BJ (cell line): ENCODE measurements around the gene SOCS1. TPM values are rescaled to one million over a fixed set of nuclear protein-coding genes. Genes with fewer than 3 reads are reported as not detected.

Source experiments
- CTCF ChIA-PET: fragments of 350-600 bp; formaldehyde crosslinking; extraction: SDS; loops from one replicate; lab custom pipeline; 2021; ENCODE audit warnings: antibody characterized with exemption, inconsistent platforms; lab: Yijun Ruan, JAX
- POLR2A ChIA-PET: fragments of 300-600 bp; sonication (Branson Sonifier 250); formaldehyde crosslinking; extraction: SDS; loops from one replicate; lab custom pipeline; 2021; ENCODE audit warnings: antibody characterized with exemption; lab: Charles Lee
- DNase-seq: peaks from one replicate; pipeline ENCODE4 v3.0.0-alpha.2; 2011; ENCODE audit warnings: low read depth
- H3K27me3 ChIP-seq: 2 replicates; pipeline ENCODE4 v1.6.0; 2011; ENCODE audit warnings: low read length; ENCODE audit not compliant: control insufficient read depth, insufficient read depth
- H3K36me3 ChIP-seq: 2 replicates; pipeline ENCODE4 v1.5.1; 2011; ENCODE audit warnings: low read length; ENCODE audit not compliant: control insufficient read depth, insufficient read depth
- H3K4me3 ChIP-seq: 2 replicates; pipeline ENCODE4 v1.5.1; 2011; ENCODE audit warnings: low read depth, mild to moderate bottlenecking, control low read depth, low read length
- CTCF ChIP-seq: IDR thresholded peaks from 2 replicates; pipeline ENCODE4 v1.5.1; 2011; ENCODE audit warnings: low read depth, mild to moderate bottlenecking, control low read depth, inconsistent platforms, low read length, moderate library complexity; ENCODE audit not compliant: insufficient read depth
- polyA plus RNA-seq: library from polyadenylated mRNA; depleted of rRNA; stranded (reverse); fragments of >200 nt; gene quantifications from 2 replicates; pipeline ENCODE4 v1.2.3, GENCODE V29; 2011

Gene SOCS1
- polyA plus RNA-seq, 1 experiment: 2.6 TPM

GRCh38 chr16:11248133-11248532 is 7.9 kb downstream of the SOCS1 start:
- Histone ChIP-seq H3K36me3 (no peaks in the 10 kb centered on the region), H3K27me3 (0 out of 2 replicates have a peak, but pooled peaks cover 2% of the 10 kb centered on the region), H3K4me3 (no peak overlapping the region)
- CTCF ChIA-PET: interaction anchor here (0.6 to 1.0 kb wide), 3 partner anchors 14 to 282 kb away, joined by 3 read pairs; no protein-coding TSS in a partner anchor
- no peak for DNase-seq
- TF ChIP-seq CTCF: no peak
- POLR2A ChIA-PET: no interaction called here

- no peak for TF ChIP-seq CTCF
- ChIA-PET CTCF (interaction anchor here (0.6 to 1.9 kb wide), 6 partner anchors 9 to 282 kb away, joined by 3 to 6 read pairs (median 3); partner anchors contain the start of gene SOCS1), POLR2A (no interaction called here)
These were observed 10.0 kb downstream of the SOCS1 start for GRCh38 chr16:11245988-11246387.

GRCh38 chr16:11245222-11245737 is 10.7 kb downstream of the SOCS1 start:
- DNase-seq: no peak
- Histone ChIP-seq H3K36me3 (no peaks in the 10 kb centered on the region), H3K27me3 (0 out of 2 replicates have a peak, but pooled peaks cover 2% of the 10 kb centered on the region), H3K4me3 (no peak overlapping the region)
- POLR2A ChIA-PET: no interaction called here
- TF ChIP-seq CTCF: no peak
- CTCF ChIA-PET: interaction anchor here (1.0 to 1.9 kb wide), 3 partner anchors 10 to 281 kb away, joined by 3 to 6 read pairs (median 4); no protein-coding TSS in a partner anchor

More at GRCh38 chr16:11245988-11246387, 10.0 kb downstream of the SOCS1 start:
- Histone ChIP-seq H3K36me3 (no peaks in the 10 kb centered on the region), H3K27me3 (0 out of 2 replicates have a peak, but pooled peaks cover 2% of the 10 kb centered on the region), H3K4me3 (no peak overlapping the region)
- DNase-seq: no peak

GRCh38 chr16:11242658-11243057 is 13.3 kb downstream of the SOCS1 start:
- CTCF ChIA-PET: interaction anchor here (1.1 kb wide), 1 partner anchor 142 kb away, joined by 3 read pairs; no protein-coding TSS in a partner anchor

More at GRCh38 chr16:11242658-11243057, 13.3 kb downstream of the SOCS1 start:
- DNase-seq: no peak
- Histone ChIP-seq H3K27me3 (0 out of 2 replicates have a peak, but pooled peaks cover 2% of the 10 kb centered on the region), H3K4me3 (no peak overlapping the region), H3K36me3 (no peaks in the 10 kb centered on the region)
- POLR2A ChIA-PET: no interaction called here
- no peak for TF ChIP-seq CTCF
